MM.1S (cell line): ENCODE data around the gene LAG3.

Source experiments
- DNase-seq: peaks from one replicate; pipeline ENCODE4 v3.0.0-alpha.2; 2015
- H2AFZ ChIP-seq: fragments of 300-600 bp; sonication (generic); 2 replicates; pipeline ENCODE4 v1.6.0; 2016; ENCODE audit warnings: antibody characterized with exemption, low read length
- H3F3A ChIP-seq: fragments of 300-600 bp; sonication (generic); 2 replicates; pipeline ENCODE4 v1.6.1; 2016; ENCODE audit warnings: mild to moderate bottlenecking, antibody characterized with exemption, low read length, moderate library complexity, mixed read lengths; ENCODE audit not compliant: insufficient read depth
- H3K27ac ChIP-seq: fragments of 300-600 bp; sonication (generic); 2 replicates; pipeline ENCODE4 v1.5.1; 2016; ENCODE audit warnings: mild to moderate bottlenecking, low read length
- H3K27me3 ChIP-seq: fragments of 300-600 bp; sonication (generic); replicated peaks from 2 replicates; pipeline ENCODE4 v1.6.0; 2016; ENCODE audit warnings: low read length; ENCODE audit not compliant: insufficient read depth
- H3K36me3 ChIP-seq: fragments of 300-600 bp; sonication (generic); replicated peaks from 2 replicates; pipeline ENCODE4 v1.6.1; 2016; ENCODE audit warnings: mild to moderate bottlenecking, low read length, mixed read lengths; ENCODE audit not compliant: insufficient read depth
- H3K4me1 ChIP-seq: fragments of 300-600 bp; sonication (generic); 2 replicates; pipeline ENCODE4 v1.6.1; 2016; ENCODE audit warnings: low read length, mixed read lengths
- H3K4me2 ChIP-seq: fragments of 300-600 bp; sonication (generic); 2 replicates; pipeline ENCODE4 v1.6.0; 2016; ENCODE audit warnings: low read depth, low read length
- H3K4me3 ChIP-seq: fragments of 300-600 bp; sonication (generic); 2 replicates; pipeline ENCODE4 v1.5.1; 2016; ENCODE audit warnings: low read length, mixed read lengths
- H3K79me2 ChIP-seq: fragments of 300-600 bp; sonication (generic); 2 replicates; pipeline ENCODE4 v1.6.1; 2016; ENCODE audit warnings: mixed run types, low read length, mixed read lengths
- H3K9ac ChIP-seq: fragments of 300-600 bp; sonication (generic); 2 replicates; pipeline ENCODE4 v1.6.1; 2016; ENCODE audit warnings: low read length, mixed read lengths
- H3K9me2 ChIP-seq: fragments of 300-600 bp; sonication (generic); replicated peaks from 2 replicates; pipeline ENCODE4 v1.6.1; 2016; ENCODE audit warnings: mild to moderate bottlenecking, low read length, mixed read lengths; ENCODE audit not compliant: insufficient read depth
- H3K9me3 ChIP-seq: fragments of 300-600 bp; sonication (generic); replicated peaks from 2 replicates; pipeline ENCODE4 v1.6.1; 2016; ENCODE audit warnings: mild to moderate bottlenecking, low read length, mixed read lengths; ENCODE audit not compliant: insufficient read depth
- H4K20me1 ChIP-seq: fragments of 300-600 bp; sonication (generic); 2 replicates; pipeline ENCODE4 v1.6.1; 2016; ENCODE audit warnings: mild to moderate bottlenecking, low read length, moderate library complexity, mixed read lengths; ENCODE audit not compliant: insufficient read depth
- EZH2 ChIP-seq: fragments of 300-600 bp; sonication (generic); optimal IDR thresholded peaks from 2 replicates; pipeline ENCODE3; 2017; ENCODE audit warnings: low read depth, mild to moderate bottlenecking, antibody characterized with exemption, low read length, mixed read lengths
- EZH2phosphoT487 ChIP-seq: fragments of 300-600 bp; sonication (generic); IDR thresholded peaks from 2 replicates; pipeline ENCODE4 v1.6.1; 2018; ENCODE audit warnings: antibody characterized with exemption, low read length
- TF ChIP-seq, protein P1 (sequence below): fragments of 300-600 bp; sonication (generic); IDR thresholded peaks from 2 replicates; pipeline ENCODE4 v1.5.1; 2016; ENCODE audit warnings: antibody characterized with exemption, low read length, mixed read lengths

The LAG3 gene

DNA sequence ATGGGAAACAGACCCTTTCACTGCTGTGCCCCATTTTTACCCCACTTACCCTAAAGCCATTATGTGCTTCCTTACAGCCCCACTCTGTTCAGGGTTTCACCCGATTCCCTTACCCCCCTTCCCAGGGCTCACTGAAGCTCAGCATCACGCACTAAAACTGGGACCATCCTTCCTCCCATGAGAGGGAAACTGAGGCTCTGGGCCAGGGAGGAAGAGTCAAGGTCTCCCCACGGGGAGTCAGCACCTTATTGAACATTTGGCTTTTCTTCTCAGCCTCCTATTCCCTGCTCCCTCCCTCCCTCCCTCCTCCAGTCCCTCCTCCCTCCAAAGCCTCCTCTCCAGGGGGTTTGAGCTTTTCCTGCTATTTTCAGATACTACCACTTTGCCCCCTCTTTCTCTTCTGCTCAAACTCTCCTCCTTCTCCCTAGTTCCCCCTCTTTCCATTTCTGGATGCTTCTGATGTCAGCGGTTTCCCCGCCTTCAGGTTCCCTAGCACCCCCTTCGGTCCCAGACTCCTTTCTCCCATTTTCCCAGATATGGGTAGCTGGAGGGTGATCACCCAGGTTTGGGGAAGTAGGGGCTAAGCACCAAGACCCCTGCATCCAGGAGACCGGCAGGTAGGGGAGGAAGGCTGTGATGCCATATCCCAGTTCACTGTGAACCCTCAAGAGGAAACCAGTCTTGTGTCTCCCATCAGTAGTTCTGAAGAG, 50.3 kb downstream of the LAG3 start:
- no peak for DNase-seq
- Histone ChIP-seq H3K9me2 (no peaks in the 10 kb centered on the region), H3K27ac (no peak overlapping the region), H3K79me2 (no peaks in the 10 kb centered on the region), H3K9me3 (no peaks in the 10 kb centered on the region), H3K27me3 (peaks cover 81% of the 10 kb centered on the region), H2AFZ (no peak overlapping the region), H3K4me2 (no peak overlapping the region), H3K36me3 (no peaks in the 10 kb centered on the region), H4K20me1 (no peaks in the 10 kb centered on the region), H3K4me1 (peaks cover 4% of the 10 kb centered on the region; the same call in 1 of the 2 replicates), H3K4me3 (no peak overlapping the region), H3K9ac (no peak overlapping the region), H3F3A (no peaks in the 10 kb centered on the region)
- no peak for TF ChIP-seq EZH2
- TF ChIP-seq, protein P1, sequence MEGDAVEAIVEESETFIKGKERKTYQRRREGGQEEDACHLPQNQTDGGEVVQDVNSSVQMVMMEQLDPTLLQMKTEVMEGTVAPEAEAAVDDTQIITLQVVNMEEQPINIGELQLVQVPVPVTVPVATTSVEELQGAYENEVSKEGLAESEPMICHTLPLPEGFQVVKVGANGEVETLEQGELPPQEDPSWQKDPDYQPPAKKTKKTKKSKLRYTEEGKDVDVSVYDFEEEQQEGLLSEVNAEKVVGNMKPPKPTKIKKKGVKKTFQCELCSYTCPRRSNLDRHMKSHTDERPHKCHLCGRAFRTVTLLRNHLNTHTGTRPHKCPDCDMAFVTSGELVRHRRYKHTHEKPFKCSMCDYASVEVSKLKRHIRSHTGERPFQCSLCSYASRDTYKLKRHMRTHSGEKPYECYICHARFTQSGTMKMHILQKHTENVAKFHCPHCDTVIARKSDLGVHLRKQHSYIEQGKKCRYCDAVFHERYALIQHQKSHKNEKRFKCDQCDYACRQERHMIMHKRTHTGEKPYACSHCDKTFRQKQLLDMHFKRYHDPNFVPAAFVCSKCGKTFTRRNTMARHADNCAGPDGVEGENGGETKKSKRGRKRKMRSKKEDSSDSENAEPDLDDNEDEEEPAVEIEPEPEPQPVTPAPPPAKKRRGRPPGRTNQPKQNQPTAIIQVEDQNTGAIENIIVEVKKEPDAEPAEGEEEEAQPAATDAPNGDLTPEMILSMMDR: no peak
- no peak for TF ChIP-seq EZH2phosphoT487

DNA sequence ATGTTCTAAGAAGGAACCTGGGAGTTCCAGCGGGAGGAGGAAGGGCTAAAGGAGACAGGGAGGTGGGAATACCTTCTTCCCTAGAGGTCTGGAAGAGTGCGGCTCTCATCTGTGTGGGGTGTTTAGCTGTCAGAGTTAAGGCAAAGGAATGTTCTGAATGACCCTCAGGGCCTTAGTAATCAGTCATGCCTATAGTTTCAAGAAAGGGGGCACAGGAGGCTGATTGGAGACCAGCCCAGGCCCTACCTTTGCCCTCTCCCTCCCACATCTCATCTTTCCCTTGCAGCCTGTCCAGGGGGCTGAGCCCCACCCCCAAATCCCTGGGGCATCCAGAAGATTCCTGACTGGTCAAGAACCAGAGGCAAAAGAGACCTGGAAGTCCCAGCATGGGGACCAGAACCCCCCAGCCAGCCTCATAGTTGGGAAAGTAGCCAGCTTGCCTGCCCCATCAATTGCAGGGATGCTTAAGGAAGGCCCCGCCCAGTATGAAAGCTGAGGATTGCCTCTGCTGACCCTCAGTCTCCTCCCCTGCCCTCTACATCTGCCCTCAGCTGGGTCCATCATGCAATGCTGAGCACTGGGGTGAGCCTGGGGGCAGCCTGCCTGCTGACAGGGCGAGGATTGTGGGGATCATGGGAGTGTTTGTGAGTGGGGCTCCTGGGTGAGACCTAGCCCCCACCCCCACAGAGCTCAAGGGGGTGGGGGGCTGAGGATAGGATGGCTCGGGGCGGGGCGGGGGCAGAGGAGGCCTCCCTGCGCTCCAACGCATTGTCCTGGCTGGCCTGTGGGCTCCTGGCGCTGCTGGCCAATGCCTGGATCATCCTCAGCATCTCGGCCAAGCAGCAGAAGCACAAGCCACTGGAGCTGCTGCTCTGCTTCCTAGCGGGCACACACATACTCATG, 51.1 kb downstream of the LAG3 start:
- TF ChIP-seq EZH2phosphoT487 (no peak), EZH2 (no peak)
- TF ChIP-seq, protein P1: no peak
- H3K9me3 ChIP-seq: no peaks in the 10 kb centered on the region
- DNase-seq: no peak
- no peak overlapping the region for H3K9ac ChIP-seq
- H3K4me3 ChIP-seq: no peak overlapping the region
- H3K9me2 ChIP-seq: no peaks in the 10 kb centered on the region
- peaks cover 88% of the 10 kb centered on the region for H3K27me3 ChIP-seq
- H3K4me2 ChIP-seq: no peak overlapping the region
- no peaks in the 10 kb centered on the region for H4K20me1 ChIP-seq
- H3F3A ChIP-seq: no peaks in the 10 kb centered on the region
- H3K36me3 ChIP-seq: no peaks in the 10 kb centered on the region
- H3K27ac ChIP-seq: no peak overlapping the region
- H2AFZ ChIP-seq: no peak overlapping the region
- H3K4me1 ChIP-seq: peaks cover 4% of the 10 kb centered on the region; the same call in 1 of the 2 replicates
- H3K79me2 ChIP-seq: no peaks in the 10 kb centered on the region

DNA sequence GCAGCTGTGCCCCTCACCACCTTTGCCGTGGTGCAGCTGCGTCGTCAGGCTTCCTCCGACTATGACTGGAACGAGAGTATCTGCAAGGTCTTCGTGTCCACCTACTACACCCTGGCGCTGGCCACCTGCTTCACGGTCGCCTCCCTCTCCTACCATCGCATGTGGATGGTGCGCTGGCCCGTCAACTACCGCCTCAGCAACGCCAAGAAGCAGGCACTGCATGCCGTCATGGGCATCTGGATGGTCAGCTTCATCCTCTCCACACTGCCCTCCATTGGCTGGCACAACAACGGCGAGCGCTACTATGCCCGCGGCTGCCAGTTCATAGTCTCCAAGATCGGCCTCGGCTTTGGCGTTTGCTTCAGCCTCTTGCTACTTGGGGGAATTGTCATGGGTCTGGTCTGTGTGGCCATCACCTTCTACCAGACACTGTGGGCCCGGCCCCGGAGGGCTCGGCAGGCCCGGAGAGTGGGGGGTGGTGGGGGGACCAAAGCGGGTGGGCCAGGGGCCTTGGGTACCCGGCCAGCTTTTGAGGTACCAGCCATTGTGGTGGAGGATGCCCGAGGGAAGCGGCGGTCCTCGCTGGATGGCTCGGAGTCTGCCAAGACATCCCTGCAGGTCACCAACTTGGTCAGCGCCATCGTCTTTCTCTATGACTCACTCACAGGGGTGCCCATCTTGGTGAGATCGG, 51.9 kb downstream of the LAG3 start:
- no peak for DNase-seq
- no peak for TF ChIP-seq EZH2
- no peak for TF ChIP-seq EZH2phosphoT487
- TF ChIP-seq, protein P1: no peak
- Histone ChIP-seq H3K4me3 (no peak overlapping the region), H3K4me2 (no peak overlapping the region), H3K4me1 (peaks cover 4% of the 10 kb centered on the region; the same call in 1 of the 2 replicates), H3K27ac (no peak overlapping the region), H3K9me2 (no peaks in the 10 kb centered on the region), H2AFZ (no peak overlapping the region), H3F3A (no peaks in the 10 kb centered on the region), H3K27me3 (peaks cover 93% of the 10 kb centered on the region), H3K9me3 (no peaks in the 10 kb centered on the region), H3K9ac (no peak overlapping the region), H3K36me3 (no peaks in the 10 kb centered on the region), H3K79me2 (no peaks in the 10 kb centered on the region), H4K20me1 (no peaks in the 10 kb centered on the region)
